Sigmoid colon (tissue), 7 donors: ENCODE data around the gene MS4A2. TPM values are rescaled to one million over a fixed set of nuclear protein-coding genes. Genes with fewer than 3 reads are reported as not detected.

ENCODE experiments used
- polyA plus RNA-seq, 3 donors: library from polyadenylated mRNA; stranded (reverse); fragments of 200-250 nt; gene quantifications; one replicate each; pipeline ENCODE4 v1.2.3, GENCODE V29; 2013
- total RNA-seq, 4 donors: library from RNA; depleted of rRNA; stranded (reverse); fragments of >200 nt; gene quantifications; one replicate each; pipeline ENCODE4 v1.1.0, GENCODE V29; 2016
- donor health status: healthy with polysubstance abuse.
- donor health status: Bipolar disorder and iron deficiency.
- donor health status: healthy.

Gene MS4A2
- total and polyA plus RNA-seq, 7 donors = 0.26 to 2.5 (median 1.2) TPM; not detected in 2

Other genes starting within 250 kb of the MS4A2 start
- not detected for gene CBLIF, start 243.2 kb upstream of the MS4A2 start, total RNA-seq
- gene CBLIF, start 243.2 kb upstream of the MS4A2 start, polyA plus RNA-seq = under 1 TPM in 1 of 3 donors, not detected in 2; 0.28 TPM
- not detected for gene TCN1, start 222.2 kb upstream of the MS4A2 start, total RNA-seq
- 1 to 10 TPM in 1 of 3 donors, not detected in 2; 1.8 TPM for gene TCN1, start 222.2 kb upstream of the MS4A2 start, polyA plus RNA-seq
- gene OOSP3, start 209.9 kb upstream of the MS4A2 start, total RNA-seq = not detected
- not detected for gene OOSP3, start 209.9 kb upstream of the MS4A2 start, polyA plus RNA-seq
- not detected for gene OOSP1, start 150.2 kb upstream of the MS4A2 start, total RNA-seq
- gene OOSP1, start 150.2 kb upstream of the MS4A2 start, polyA plus RNA-seq = not detected
- gene OOSP4A, start 124.6 kb upstream of the MS4A2 start, total RNA-seq = not detected
- not detected for gene OOSP4A, start 124.6 kb upstream of the MS4A2 start, polyA plus RNA-seq
- gene OOSP4B, start 71.5 kb upstream of the MS4A2 start, total RNA-seq = not detected
- gene OOSP4B, start 71.5 kb upstream of the MS4A2 start, polyA plus RNA-seq = not detected
- not detected for gene OOSP2, start 48.3 kb upstream of the MS4A2 start, total RNA-seq
- gene OOSP2, start 48.3 kb upstream of the MS4A2 start, polyA plus RNA-seq = not detected
- gene MS4A3, start 32.0 kb upstream of the MS4A2 start, total RNA-seq = not detected
- not detected for gene MS4A3, start 32.0 kb upstream of the MS4A2 start, polyA plus RNA-seq
- 100 to 1,000 TPM in 2 of 4 donors, 10 to 100 TPM in 2; 64.3 to 115 (median 87.7) TPM for gene MS4A6A, start 94.4 kb downstream of the MS4A2 start, total RNA-seq
- 100 to 1,000 TPM in 1 of 3 donors, 10 to 100 TPM in 2; 58.9 to 113 (median 80.0) TPM for gene MS4A6A, start 94.4 kb downstream of the MS4A2 start, polyA plus RNA-seq
- 10 to 100 TPM in 2 of 4 donors, 1 to 10 TPM in 2; 2.6 to 11.1 (median 8.8) TPM for gene MS4A4E, start 154.5 kb downstream of the MS4A2 start, total RNA-seq
- gene MS4A4E, start 154.5 kb downstream of the MS4A2 start, polyA plus RNA-seq = under 1 TPM in 1 of 3 donors, not detected in 2; 0.48 TPM
- gene MS4A4A, start 192.0 kb downstream of the MS4A2 start, total RNA-seq = 10 to 100 TPM; 12.7 to 49.9 (median 38.3) TPM
- gene MS4A4A, start 192.0 kb downstream of the MS4A2 start, polyA plus RNA-seq = 10 to 100 TPM; 10.8 to 43.9 (median 25.0) TPM
- gene MS4A6E, start 238.6 kb downstream of the MS4A2 start, total RNA-seq = 1 to 10 TPM in 1 of 4 donors, not detected in 3; 1.2 TPM
- under 1 TPM in 1 of 3 donors, not detected in 2; 0.23 TPM for gene MS4A6E, start 238.6 kb downstream of the MS4A2 start, polyA plus RNA-seq